Measurements from ENCODE around the gene DNAJC17. TPM values are rescaled to one million over a fixed set of nuclear protein-coding genes. Genes with fewer than 3 reads are reported as not detected.

DNAJC17 gene
- polyA plus RNA-seq, 3 donors, result 15.7 to 31.6 (median 21.5) TPM

DNA sequence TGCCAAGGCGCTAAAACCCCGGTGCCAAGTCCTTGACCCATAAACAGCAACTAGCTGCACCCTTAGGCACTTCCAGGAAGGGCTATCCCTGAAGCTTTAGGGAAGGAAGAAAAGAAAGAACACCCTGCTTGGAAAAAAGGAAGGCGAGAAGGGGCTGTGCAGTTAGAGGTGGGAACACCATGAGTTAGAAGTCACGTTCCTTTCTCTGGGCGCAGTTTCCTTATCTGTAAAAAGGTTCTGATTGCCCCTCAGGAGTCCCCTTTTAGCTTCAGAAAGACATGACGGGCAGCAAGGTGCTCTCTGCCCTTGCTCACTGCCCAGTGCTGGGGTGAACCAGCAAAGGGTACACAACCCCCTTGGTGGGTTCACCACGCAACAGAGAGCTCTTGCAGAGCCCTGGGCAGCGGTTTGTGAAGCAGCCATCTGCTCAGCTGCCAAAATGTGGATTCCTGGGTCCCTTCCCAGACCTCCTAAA is 42.6 kb downstream of the DNAJC17 start:
- Mint-ChIP-seq H3K9me3 (no peaks in the 10 kb centered on the region), H3K4me3 (peak overlapping the region; percentile 85 to 91), H3K36me3 (peaks cover 11 to 21% of the 10 kb centered on the region in 2 donors), H3K4me1 (peaks cover 46% of the 10 kb centered on the region), H3K27me3 (ENCODE audit: low read depth in 3 of 3) (peaks cover 2 to 12% (median 11%) of the 10 kb centered on the region in 3 donors), H3K27ac (peak overlapping the region; percentile 81 to 97 (median 96))
- 33% methylated on average over 6 of the region's 8 CpGs for WGBS (ENCODE audit: insufficient coverage)
- H2AFZ ChIP-seq (ENCODE audit: insufficient read depth, low read depth, low read length, poor library complexity, severe bottlenecking), result peak overlapping the region; percentile 94
- no peaks in the 10 kb centered on the region for H3K79me2 ChIP-seq (ENCODE audit: insufficient read depth, low read length)
- peaks cover 14 to 19% of the 10 kb centered on the region in 2 donors for H3K36me3 ChIP-seq (replicated peaks in 1 of 2; ENCODE audit: control insufficient read depth in 1 of 2, insufficient read depth in 2 of 2, low read length in 2 of 2)
- TF ChIP-seq, protein P1, sequence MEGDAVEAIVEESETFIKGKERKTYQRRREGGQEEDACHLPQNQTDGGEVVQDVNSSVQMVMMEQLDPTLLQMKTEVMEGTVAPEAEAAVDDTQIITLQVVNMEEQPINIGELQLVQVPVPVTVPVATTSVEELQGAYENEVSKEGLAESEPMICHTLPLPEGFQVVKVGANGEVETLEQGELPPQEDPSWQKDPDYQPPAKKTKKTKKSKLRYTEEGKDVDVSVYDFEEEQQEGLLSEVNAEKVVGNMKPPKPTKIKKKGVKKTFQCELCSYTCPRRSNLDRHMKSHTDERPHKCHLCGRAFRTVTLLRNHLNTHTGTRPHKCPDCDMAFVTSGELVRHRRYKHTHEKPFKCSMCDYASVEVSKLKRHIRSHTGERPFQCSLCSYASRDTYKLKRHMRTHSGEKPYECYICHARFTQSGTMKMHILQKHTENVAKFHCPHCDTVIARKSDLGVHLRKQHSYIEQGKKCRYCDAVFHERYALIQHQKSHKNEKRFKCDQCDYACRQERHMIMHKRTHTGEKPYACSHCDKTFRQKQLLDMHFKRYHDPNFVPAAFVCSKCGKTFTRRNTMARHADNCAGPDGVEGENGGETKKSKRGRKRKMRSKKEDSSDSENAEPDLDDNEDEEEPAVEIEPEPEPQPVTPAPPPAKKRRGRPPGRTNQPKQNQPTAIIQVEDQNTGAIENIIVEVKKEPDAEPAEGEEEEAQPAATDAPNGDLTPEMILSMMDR (IDR thresholded peaks at IDR 0.05), result no peak
- H3K4me3 ChIP-seq (replicated peaks in 1 of 3; ENCODE audit: low read depth in 2 of 3, low read length in 3 of 3), result peak overlapping the region; percentile 59 to 89 (median 62)
- peaks cover 47 to 54% of the 10 kb centered on the region in 2 donors for H3K4me1 ChIP-seq (ENCODE audit: control insufficient read depth in 1 of 2, insufficient read depth in 2 of 2, low read length in 2 of 2)
- H3K9me3 ChIP-seq (replicated peaks in 1 of 2; ENCODE audit: control insufficient read depth in 1 of 2, insufficient read depth in 1 of 2, low read length in 2 of 2), result no peaks in the 10 kb centered on the region
- peak overlapping the region; percentile 70 to 82 for H3K27ac ChIP-seq (ENCODE audit: low read depth in 1 of 2, low read length in 2 of 2)
- intact Hi-C loops (cut with micrococcal nuclease), result loop anchor here in 1 of 2 donors (10.0 kb wide), 1 partner anchor 70 kb away; the partner anchor contains the start of gene RAD51
- no peaks in the 10 kb centered on the region for H3K27me3 ChIP-seq (ENCODE audit: control insufficient read depth in 2 of 2, insufficient read depth in 2 of 2, low read length in 2 of 2)
- H3K4me2 ChIP-seq (replicated peaks; ENCODE audit: extremely low read depth, low read length, poor library complexity, severe bottlenecking), result peak overlapping the region; percentile 95
- H3K9ac ChIP-seq (ENCODE audit: insufficient read depth, low read length, poor library complexity, severe bottlenecking), result peak overlapping the region; percentile 68
- H4K20me1 ChIP-seq (ENCODE audit: insufficient read depth, low read length), result no peaks in the 10 kb centered on the region
- no peak for DNase-seq

DNA sequence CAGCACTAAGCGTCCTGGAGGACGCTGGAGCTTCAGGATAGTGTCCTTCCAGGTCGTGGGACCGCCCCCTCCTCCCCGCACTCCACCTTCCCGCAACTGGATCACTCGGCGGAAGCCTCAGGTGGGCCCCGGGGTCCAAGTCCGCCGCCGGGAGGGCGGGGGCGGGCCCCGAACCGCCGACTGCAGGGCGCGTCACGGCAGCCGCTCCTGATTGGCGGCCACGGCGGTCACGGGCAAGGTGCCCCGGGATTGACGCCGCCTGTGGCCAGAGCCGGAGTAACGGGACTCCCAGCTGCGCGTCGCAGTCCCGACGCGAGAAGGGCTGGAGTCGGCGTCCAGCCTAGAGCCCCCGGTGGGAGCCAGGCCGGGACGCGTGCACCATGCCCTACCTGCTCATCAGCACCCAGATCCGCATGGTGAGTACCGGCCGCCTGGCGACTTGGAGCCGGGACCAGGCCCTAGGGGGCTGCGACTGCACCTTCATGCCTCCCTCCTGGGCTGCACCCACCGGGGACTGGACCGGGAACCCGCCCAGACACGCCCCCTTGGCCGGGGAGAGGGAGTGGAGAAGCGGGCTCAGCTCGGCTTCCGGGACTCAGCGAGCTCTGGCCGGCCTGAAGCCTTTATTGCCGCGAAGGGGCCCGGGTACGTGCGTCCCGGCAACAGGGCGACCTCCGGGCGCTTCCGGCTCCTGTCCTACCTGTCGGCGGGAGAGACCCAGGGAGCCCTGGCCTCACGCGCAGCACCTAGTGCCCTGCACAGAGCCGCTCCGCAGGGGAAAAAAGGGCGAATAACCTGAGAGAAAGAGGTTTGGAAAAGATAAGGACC is 43.3 kb downstream of the DNAJC17 start, which contains the start of gene GCHFR:
TSS of gene GCHFR (plus strand) at position 268 of the 828 bp plus-strand sequence. CDS start at position 381, 113 bp downstream.
- peaks cover 39% of the 10 kb centered on the region for H3K4me1 Mint-ChIP-seq
- peak within 1 kb of the TSS; percentile 85 to 91 for H3K4me3 Mint-ChIP-seq
- H3K27ac ChIP-seq (ENCODE audit: low read depth in 1 of 2, low read length in 2 of 2), result peak within 1 kb of the TSS; percentile 70 to 82
- peaks cover 14 to 19% of the 10 kb centered on the region in 2 donors for H3K36me3 ChIP-seq (replicated peaks in 1 of 2; ENCODE audit: control insufficient read depth in 1 of 2, insufficient read depth in 2 of 2, low read length in 2 of 2)
- H3K9me3 Mint-ChIP-seq, result no peaks in the 10 kb centered on the region
- H3K27me3 Mint-ChIP-seq (ENCODE audit: low read depth in 3 of 3), result peaks cover 2 to 12% (median 11%) of the 10 kb centered on the region in 3 donors
- peak within 1 kb of the TSS; percentile 59 to 89 (median 62) for H3K4me3 ChIP-seq (replicated peaks in 1 of 3; ENCODE audit: low read depth in 2 of 3, low read length in 3 of 3)
- no peaks in the 10 kb centered on the region for H3K79me2 ChIP-seq (ENCODE audit: insufficient read depth, low read length)
- peak within 1 kb of the TSS; percentile 68 for H3K9ac ChIP-seq (ENCODE audit: insufficient read depth, low read length, poor library complexity, severe bottlenecking)
- DNase-seq, result peak; percentile 56 to 58 (median 57)
- TF ChIP-seq, protein P1 (IDR thresholded peaks at IDR 0.05), result peak; percentile 57
- under 1% methylated on average over 75 of the region's 75 CpGs for WGBS (ENCODE audit: insufficient coverage)
- intact Hi-C loops (cut with micrococcal nuclease), result loop anchor here in 1 of 2 donors (10.0 kb wide), 1 partner anchor 69 kb away; the partner anchor contains the start of gene RAD51
- H3K4me2 ChIP-seq (replicated peaks; ENCODE audit: extremely low read depth, low read length, poor library complexity, severe bottlenecking), result peak within 1 kb of the TSS; percentile 95
- peak within 1 kb of the TSS; percentile 81 to 97 (median 96) for H3K27ac Mint-ChIP-seq
- peaks cover 11 to 21% of the 10 kb centered on the region in 2 donors for H3K36me3 Mint-ChIP-seq
- no peaks in the 10 kb centered on the region for H3K9me3 ChIP-seq (replicated peaks in 1 of 2; ENCODE audit: control insufficient read depth in 1 of 2, insufficient read depth in 1 of 2, low read length in 2 of 2)
- no peaks in the 10 kb centered on the region for H4K20me1 ChIP-seq (ENCODE audit: insufficient read depth, low read length)
- H3K27me3 ChIP-seq (ENCODE audit: control insufficient read depth in 2 of 2, insufficient read depth in 2 of 2, low read length in 2 of 2), result no peaks in the 10 kb centered on the region
- H2AFZ ChIP-seq (ENCODE audit: insufficient read depth, low read depth, low read length, poor library complexity, severe bottlenecking), result peak within 1 kb of the TSS; percentile 94
- H3K4me1 ChIP-seq (ENCODE audit: control insufficient read depth in 1 of 2, insufficient read depth in 2 of 2, low read length in 2 of 2), result peaks cover 41 to 47% of the 10 kb centered on the region in 2 donors

Data from CD14-positive monocyte (primary cell).